Effector memory CD4-positive, alpha-beta T cell (primary cell): ENCODE data around the gene CERS6.

Experiments
- DNase-seq, 3 donors: peaks; one replicate each; pipeline ENCODE4 v3.0.0-alpha.2; 2020
- H3K27ac ChIP-seq: 2 replicates; pipeline ENCODE4 v1.7.0; 2013; ENCODE audit warnings: mild to moderate bottlenecking, low read length, moderate library complexity; ENCODE audit not compliant: insufficient read depth, poor library complexity, severe bottlenecking
- H3K27me3 ChIP-seq: replicated peaks from 2 replicates; pipeline ENCODE4 v1.7.0; 2013; ENCODE audit warnings: mild to moderate bottlenecking, low read length; ENCODE audit not compliant: insufficient read depth, control insufficient read depth, poor library complexity, severe bottlenecking
- H3K36me3 ChIP-seq: 2 replicates; pipeline ENCODE4 v1.7.0; 2013; ENCODE audit warnings: mild to moderate bottlenecking, low read length, moderate library complexity; ENCODE audit not compliant: control insufficient read depth, insufficient read depth
- H3K4me1 ChIP-seq: 2 replicates; pipeline ENCODE4 v1.7.0; 2013; ENCODE audit warnings: low read length, mild to moderate bottlenecking; ENCODE audit not compliant: control insufficient read depth, insufficient read depth, poor library complexity, severe bottlenecking
- H3K4me3 ChIP-seq: 2 replicates; pipeline ENCODE4 v1.7.0; 2013; ENCODE audit warnings: low read length, low read depth, mild to moderate bottlenecking; ENCODE audit not compliant: insufficient read depth, poor library complexity, severe bottlenecking
- H3K9me3 ChIP-seq: 2 replicates; pipeline ENCODE4 v1.7.0; 2013; ENCODE audit warnings: mild to moderate bottlenecking, low read length, moderate library complexity; ENCODE audit not compliant: control insufficient read depth

Gene CERS6

GRCh38 chr2:168429988-168430387 lies 26.1 kb upstream of the CERS6 start:
- no peak for DNase-seq
- H3K4me3 ChIP-seq: no peak overlapping the region
- no peaks in the 10 kb centered on the region for H3K36me3 ChIP-seq
- no peak overlapping the region for H3K27ac ChIP-seq
- no peaks in the 10 kb centered on the region for H3K4me1 ChIP-seq
- H3K9me3 ChIP-seq: no peaks in the 10 kb centered on the region
- H3K27me3 ChIP-seq: no peaks in the 10 kb centered on the region

- Histone ChIP-seq H3K27me3 (no peaks in the 10 kb centered on the region), H3K36me3 (no peaks in the 10 kb centered on the region), H3K4me1 (no peaks in the 10 kb centered on the region), H3K4me3 (no peak overlapping the region), H3K27ac (no peak overlapping the region), H3K9me3 (no peaks in the 10 kb centered on the region)
- DNase-seq: no peak
Measured at GRCh38 chr2:168430431-168430830, 25.6 kb upstream of the CERS6 start.

DNA sequence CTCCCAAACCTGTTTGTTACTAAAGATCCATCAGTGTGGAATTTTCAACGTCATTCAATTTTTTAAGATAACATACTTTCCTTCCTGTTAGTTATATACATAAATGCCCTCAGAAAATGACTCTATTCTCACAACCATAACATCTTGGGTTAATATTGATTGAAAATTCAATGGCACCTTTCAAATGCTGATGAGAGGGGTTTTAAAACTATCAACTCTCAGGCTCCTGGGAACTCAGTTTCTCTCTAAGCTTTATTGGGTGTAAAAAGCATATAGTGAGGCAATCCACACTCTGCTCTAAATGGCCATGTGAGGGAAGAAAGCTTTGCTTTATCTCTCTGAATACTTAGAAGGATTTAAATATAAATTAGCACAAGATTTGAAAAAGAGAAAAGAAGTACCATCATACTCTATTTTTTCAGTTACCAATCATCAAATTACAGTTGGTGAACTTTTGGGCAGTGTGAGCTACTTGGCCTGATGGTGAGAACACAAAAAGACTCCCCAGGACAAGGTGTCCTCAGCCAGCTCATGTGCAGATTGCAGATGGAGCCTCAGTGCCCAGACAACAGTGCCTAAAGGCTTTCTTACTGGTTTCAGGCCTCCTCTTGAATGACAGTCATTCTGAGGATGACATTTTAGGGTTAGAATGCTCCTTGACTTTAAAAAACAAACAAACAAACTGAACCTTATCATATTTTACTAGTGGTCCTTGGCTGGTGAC lies 24.6 kb upstream of the CERS6 start:
- H3K27me3 ChIP-seq: no peaks in the 10 kb centered on the region
- no peaks in the 10 kb centered on the region for H3K9me3 ChIP-seq
- no peak overlapping the region for H3K27ac ChIP-seq
- DNase-seq: no peak
- H3K4me1 ChIP-seq: no peaks in the 10 kb centered on the region
- H3K36me3 ChIP-seq: no peaks in the 10 kb centered on the region
- H3K4me3 ChIP-seq: no peak overlapping the region

- Histone ChIP-seq H3K36me3 (no peaks in the 10 kb centered on the region), H3K27ac (no peak overlapping the region), H3K4me1 (no peaks in the 10 kb centered on the region), H3K9me3 (no peaks in the 10 kb centered on the region), H3K4me3 (no peak overlapping the region), H3K27me3 (no peaks in the 10 kb centered on the region)
- DNase-seq: no peak
Measured at GRCh38 chr2:168432100-168432499, 24.0 kb upstream of the CERS6 start.

DNA sequence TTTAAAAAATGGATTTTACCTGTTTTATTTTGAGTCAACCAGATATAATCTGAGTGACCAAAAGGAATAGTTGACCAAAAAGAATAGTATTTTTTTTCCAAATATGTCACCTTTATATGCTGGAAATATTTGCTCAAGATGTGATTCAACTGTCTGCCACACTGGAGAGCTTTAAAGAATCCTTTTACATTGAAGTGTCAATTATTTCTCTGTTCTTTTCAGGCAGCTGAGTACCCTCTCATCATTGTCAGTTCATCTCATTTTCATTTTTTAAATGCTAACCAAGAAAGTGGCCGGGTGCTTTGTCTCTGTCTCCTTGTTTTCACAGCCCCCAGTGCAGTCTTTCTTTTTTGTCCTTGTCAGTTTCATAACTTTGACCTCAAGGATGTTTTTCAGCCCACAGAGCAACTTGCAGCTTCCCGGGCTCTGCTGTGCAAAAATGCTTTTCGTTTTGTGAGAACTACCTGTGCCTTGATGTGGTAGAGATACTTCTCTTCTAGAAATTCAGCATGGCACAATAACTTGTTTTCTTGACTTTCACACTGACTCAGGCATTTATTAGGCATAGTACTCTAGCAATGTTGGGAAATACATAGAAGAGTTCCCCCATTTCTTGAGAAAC lies 23.4 kb upstream of the CERS6 start:
- DNase-seq: no peak
- no peak overlapping the region for H3K27ac ChIP-seq
- no peaks in the 10 kb centered on the region for H3K4me1 ChIP-seq
- no peaks in the 10 kb centered on the region for H3K9me3 ChIP-seq
- H3K4me3 ChIP-seq: no peak overlapping the region
- H3K36me3 ChIP-seq: no peaks in the 10 kb centered on the region
- H3K27me3 ChIP-seq: no peaks in the 10 kb centered on the region

DNA sequence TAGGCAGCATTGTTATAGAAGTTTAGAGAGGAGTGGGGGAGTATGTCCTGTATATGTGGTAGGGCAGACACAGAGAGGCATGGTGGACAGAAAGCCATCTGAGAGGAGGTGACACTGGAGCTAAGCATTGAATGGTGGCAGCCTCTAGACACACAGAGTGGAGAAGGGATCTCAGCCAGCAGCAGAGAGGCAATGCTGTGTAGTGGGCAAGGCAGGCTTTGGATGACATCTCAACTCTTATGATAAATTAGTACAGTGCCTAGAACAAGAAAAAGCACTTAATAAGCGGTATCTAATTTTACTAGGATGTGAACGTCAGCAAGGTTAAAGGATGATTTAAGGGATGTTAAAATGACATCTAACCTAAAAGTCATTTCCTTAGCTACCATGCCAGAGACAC lies 22.5 kb upstream of the CERS6 start:
- Histone ChIP-seq H3K9me3 (no peaks in the 10 kb centered on the region), H3K27me3 (no peaks in the 10 kb centered on the region), H3K27ac (no peak overlapping the region), H3K4me3 (no peak overlapping the region), H3K4me1 (no peaks in the 10 kb centered on the region), H3K36me3 (no peaks in the 10 kb centered on the region)
- DNase-seq: no peak

GRCh38 chr2:168434146-168434545 lies 21.9 kb upstream of the CERS6 start:
- Histone ChIP-seq H3K4me1 (no peaks in the 10 kb centered on the region), H3K9me3 (no peaks in the 10 kb centered on the region), H3K27me3 (no peaks in the 10 kb centered on the region), H3K4me3 (no peak overlapping the region), H3K36me3 (no peaks in the 10 kb centered on the region), H3K27ac (no peak overlapping the region)
- no peak for DNase-seq

DNA sequence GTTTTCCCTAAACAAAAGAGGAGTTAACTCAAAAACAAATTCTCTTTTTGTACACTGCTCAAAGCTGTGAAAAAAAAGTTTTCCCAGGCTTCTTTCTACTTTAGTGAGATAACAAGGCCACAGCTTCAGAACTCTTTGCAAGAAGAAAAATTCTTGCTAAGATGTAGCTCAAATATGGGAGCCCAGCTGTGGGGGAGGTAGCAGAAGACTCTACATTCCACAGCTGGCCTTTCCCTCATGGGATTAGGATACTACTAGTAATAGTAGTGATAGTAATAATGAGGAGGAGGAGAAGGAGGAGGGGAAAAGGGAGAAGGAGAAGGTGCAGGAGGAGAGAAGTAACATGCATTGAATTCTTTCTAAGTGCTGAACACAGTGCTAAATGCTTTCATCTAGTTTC lies 19.2 kb upstream of the CERS6 start:
- no peak overlapping the region for H3K27ac ChIP-seq
- no peaks in the 10 kb centered on the region for H3K9me3 ChIP-seq
- H3K27me3 ChIP-seq: no peaks in the 10 kb centered on the region
- H3K4me3 ChIP-seq: no peak overlapping the region
- no peak for DNase-seq
- H3K4me1 ChIP-seq: no peaks in the 10 kb centered on the region
- H3K36me3 ChIP-seq: no peaks in the 10 kb centered on the region

GRCh38 chr2:168438553-168438952 lies 17.5 kb upstream of the CERS6 start:
- Histone ChIP-seq H3K9me3 (no peaks in the 10 kb centered on the region), H3K27ac (no peak overlapping the region), H3K27me3 (no peaks in the 10 kb centered on the region), H3K36me3 (no peaks in the 10 kb centered on the region), H3K4me3 (no peak overlapping the region), H3K4me1 (no peaks in the 10 kb centered on the region)
- DNase-seq: no peak

GRCh38 chr2:168439536-168439935 lies 16.5 kb upstream of the CERS6 start:
- H3K4me1 ChIP-seq: no peaks in the 10 kb centered on the region
- DNase-seq: no peak
- H3K27ac ChIP-seq: no peak overlapping the region
- H3K9me3 ChIP-seq: no peaks in the 10 kb centered on the region
- no peak overlapping the region for H3K4me3 ChIP-seq
- no peaks in the 10 kb centered on the region for H3K27me3 ChIP-seq
- H3K36me3 ChIP-seq: no peaks in the 10 kb centered on the region
